WTC11 (cell line): ENCODE results near the gene BCL2L12. TPM values are rescaled to one million over a fixed set of nuclear protein-coding genes. Genes with fewer than 3 reads are reported as not detected.
A peak's percentile ranks its signal among the peaks of the same experiment; 100 is the strongest.

ENCODE experiments used
- ATAC-seq: fragments of 200-7000 bp; cut with Tn5 transposase; 2 replicates; pipeline ENCODE4 v1.10.0; 2021; ENCODE audit warnings: mild to moderate bottlenecking, moderate library complexity
- CTCF ChIA-PET: fragments of 300-600 bp; sonication (Branson Sonifier 250); formaldehyde crosslinking; loops from one replicate; lab custom pipeline; 2021; ENCODE audit warnings: antibody characterized with exemption; lab: Charles Lee
- POLR2A ChIA-PET: fragments of 350-600 bp; sonication (Branson Sonifier 250); formaldehyde crosslinking; loops from one replicate; lab custom pipeline; 2021; ENCODE audit warnings: antibody characterized with exemption; lab: Charles Lee
- DNase-seq: peaks from one replicate; pipeline ENCODE4 v3.0.0; 2021; ENCODE audit warnings: low spot score
- H3K27ac Mint-ChIP-seq: 2 replicates; pipeline ENCODE4 v1.8.0; 2021; ENCODE audit warnings: mixed read lengths
- H3K27me3 Mint-ChIP-seq: 2 replicates; pipeline ENCODE4 v1.8.0; 2021; ENCODE audit warnings: low read depth, mild to moderate bottlenecking, moderate library complexity, mixed read lengths
- H3K36me3 Mint-ChIP-seq: 2 replicates; pipeline ENCODE4 v1.8.0; 2021; ENCODE audit warnings: mixed read lengths
- H3K4me1 Mint-ChIP-seq: 2 replicates; pipeline ENCODE4 v1.8.0; 2022; ENCODE audit warnings: mixed read lengths
- H3K4me3 Mint-ChIP-seq: 2 replicates; pipeline ENCODE4 v1.8.0; 2021; ENCODE audit warnings: mild to moderate bottlenecking, moderate library complexity, mixed read lengths
- H3K9me3 Mint-ChIP-seq: 2 replicates; pipeline ENCODE4 v1.8.0; 2021; ENCODE audit warnings: mixed read lengths
- AR ChIP-seq: fragments of 250-450 bp; sonication (Bioruptor Pico); IDR thresholded peaks from 2 replicates; pipeline ENCODE4 v1.9.0; 2021; ENCODE audit warnings: mild to moderate bottlenecking
- E2F1 ChIP-seq: sonication (generic); formaldehyde crosslinking; IDR thresholded peaks from 2 replicates; pipeline ENCODE4 v1.8.0; 2022; ENCODE audit warnings: mild to moderate bottlenecking, missing genetic modification reagents
- ESRRA ChIP-seq: sonication (generic); formaldehyde crosslinking; IDR thresholded peaks from 2 replicates; pipeline ENCODE4 v1.8.1; 2022; ENCODE audit warnings: mild to moderate bottlenecking, missing genetic modification reagents, borderline replicate concordance
- FOXK1 ChIP-seq: sonication (generic); formaldehyde crosslinking; IDR thresholded peaks from 2 replicates; pipeline ENCODE4 v1.8.0; 2022; ENCODE audit warnings: mild to moderate bottlenecking, moderate library complexity, missing genetic modification reagents
- IRF2 ChIP-seq: sonication (generic); formaldehyde crosslinking; IDR thresholded peaks from 2 replicates; pipeline ENCODE4 v1.8.0; 2022; ENCODE audit warnings: low read depth, missing genetic modification reagents, borderline replicate concordance
- JAZF1 ChIP-seq: fragments of 250-450 bp; sonication (Bioruptor Pico); IDR thresholded peaks from 2 replicates; pipeline ENCODE4 v1.9.0; 2021; ENCODE audit warnings: moderate library complexity, mild to moderate bottlenecking, inconsistent platforms
- MAX ChIP-seq: sonication (generic); formaldehyde crosslinking; IDR thresholded peaks from 2 replicates; pipeline ENCODE4 v1.8.0; 2022; ENCODE audit warnings: mild to moderate bottlenecking, missing genetic modification reagents
- MXD4 ChIP-seq: fragments of 250-450 bp; sonication (Bioruptor Pico); IDR thresholded peaks from 2 replicates; pipeline ENCODE4 v1.8.0; 2021; ENCODE audit warnings: mild to moderate bottlenecking, moderate library complexity, borderline replicate concordance
- PRDM15 ChIP-seq: sonication (generic); formaldehyde crosslinking; IDR thresholded peaks from 2 replicates; pipeline ENCODE4 v1.8.0; 2022; ENCODE audit warnings: missing genetic modification reagents
- PRRX2 ChIP-seq: fragments of 250-450 bp; sonication (Bioruptor Pico); IDR thresholded peaks from 2 replicates; pipeline ENCODE4 v1.8.0; 2021; ENCODE audit warnings: mild to moderate bottlenecking
- STAT6 ChIP-seq: sonication (generic); formaldehyde crosslinking; conservative IDR thresholded peaks from 2 replicates; pipeline ENCODE4 v1.8.1; 2023; ENCODE audit warnings: mild to moderate bottlenecking, low read depth, missing genetic modification reagents, moderate library complexity
- ZBTB21 ChIP-seq: sonication (generic); formaldehyde crosslinking; IDR thresholded peaks from 2 replicates; pipeline ENCODE4 v1.8.1; 2023; ENCODE audit warnings: mild to moderate bottlenecking, missing genetic modification reagents, borderline replicate concordance
- ZBTB43 ChIP-seq: sonication (generic); formaldehyde crosslinking; IDR thresholded peaks from 2 replicates; pipeline ENCODE4 v1.8.1; 2023; ENCODE audit warnings: mild to moderate bottlenecking, missing genetic modification reagents
- ZNF263 ChIP-seq: sonication (generic); formaldehyde crosslinking; IDR thresholded peaks from 2 replicates; pipeline ENCODE4 v1.8.1; 2022; ENCODE audit warnings: low read depth, mild to moderate bottlenecking, moderate library complexity, missing genetic modification reagents
- ZNF416 ChIP-seq: fragments of 250-450 bp; sonication (Bioruptor Pico); IDR thresholded peaks from 2 replicates; pipeline ENCODE4 v1.9.0; 2021; ENCODE audit warnings: mild to moderate bottlenecking, inconsistent platforms
- total RNA-seq: library from RNA; stranded (reverse); gene quantifications from 3 replicates; pipeline ENCODE4 v1.2.3, GENCODE V29; 2021
- TF ChIP-seq, protein P1 (sequence below): fragments of 250-450 bp; sonication (Bioruptor Pico); IDR thresholded peaks from 2 replicates; pipeline ENCODE4 v1.9.0; 2021; ENCODE audit warnings: moderate library complexity, mild to moderate bottlenecking, inconsistent platforms, borderline replicate concordance

Gene BCL2L12
- total RNA-seq, 1 experiment from 2014 or later, result 146 TPM

DNA sequence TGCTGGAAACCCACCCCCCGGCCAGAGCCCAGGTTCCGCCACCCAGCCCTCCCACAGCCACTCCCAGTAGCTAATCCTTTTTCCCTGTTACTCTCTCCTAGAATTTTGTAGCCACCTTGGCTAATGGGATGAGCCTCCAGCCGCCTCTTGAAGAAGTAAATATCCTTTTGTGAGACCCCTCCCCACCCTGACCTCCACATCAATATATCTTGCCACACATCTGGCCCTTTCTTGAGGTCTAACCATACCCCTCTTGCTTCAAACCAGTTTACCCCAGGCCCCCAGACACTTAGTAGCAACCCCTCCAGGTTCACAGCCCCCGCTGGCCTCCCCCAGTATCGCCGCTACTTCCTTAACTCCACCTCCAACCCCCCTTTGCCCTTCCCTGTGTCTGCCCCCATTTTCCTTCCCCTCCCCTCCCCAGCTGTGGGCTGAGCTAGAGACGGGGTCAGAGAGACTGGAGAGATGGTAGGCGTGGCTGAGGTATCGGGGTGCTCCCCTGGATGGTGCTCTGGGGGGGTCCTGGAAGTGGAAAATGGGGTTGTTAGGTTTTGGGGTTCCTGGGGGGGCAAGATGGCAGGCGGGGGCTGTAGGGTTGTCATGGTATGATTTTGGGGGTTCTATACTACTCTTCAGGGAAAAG is 14.2 kb downstream of the BCL2L12 start:
- no peaks in the 10 kb centered on the region for H3K27me3 Mint-ChIP-seq
- H3K27ac Mint-ChIP-seq, result peak overlapping the region; percentile 92
- ChIA-PET CTCF (interaction anchor here (0.6 to 10.7 kb wide), 9 partner anchors 9 to 414 kb away, joined by 3 to 108 read pairs (median 7); partner anchors contain the start of genes ADM5, BCL2L12, CPT1C and IRF3), POLR2A (interaction anchor here (2.0 kb wide), 1 partner anchor 11 kb away, joined by 6 read pairs; the partner anchor contains the start of gene CPT1C)
- peaks cover 30% of the 10 kb centered on the region for H3K4me1 Mint-ChIP-seq
- no peaks in the 10 kb centered on the region for H3K9me3 Mint-ChIP-seq
- DNase-seq (no peak), ATAC-seq (no peak)
- H3K36me3 Mint-ChIP-seq, result peaks cover 33% of the 10 kb centered on the region
- TF ChIP-seq ZNF416 (CRISPR knock-in tag), result no peak
- no peak for TF ChIP-seq MAX
- TF ChIP-seq ZBTB43 (CRISPR knock-in tag), result no peak
- no peak for TF ChIP-seq PRDM15 (CRISPR knock-in tag)
- no peak for TF ChIP-seq ZBTB21 (CRISPR knock-in tag)
- TF ChIP-seq ZNF263, result no peak
- TF ChIP-seq JAZF1, result no peak
- no peak for TF ChIP-seq AR (CRISPR knock-in tag)
- TF ChIP-seq E2F1 (CRISPR knock-in tag), result no peak
- no peak for TF ChIP-seq ESRRA (CRISPR knock-in tag)
- no peak for TF ChIP-seq PRRX2 (CRISPR knock-in tag)
- TF ChIP-seq, protein P1, sequence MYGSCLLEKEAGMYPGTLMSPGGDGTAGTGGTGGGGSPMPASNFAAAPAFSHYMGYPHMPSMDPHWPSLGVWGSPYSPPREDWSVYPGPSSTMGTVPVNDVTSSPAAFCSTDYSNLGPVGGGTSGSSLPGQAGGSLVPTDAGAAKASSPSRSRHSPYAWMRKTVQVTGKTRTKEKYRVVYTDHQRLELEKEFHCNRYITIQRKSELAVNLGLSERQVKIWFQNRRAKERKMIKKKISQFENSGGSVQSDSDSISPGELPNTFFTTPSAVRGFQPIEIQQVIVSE (CRISPR knock-in tag), result no peak
- TF ChIP-seq MXD4 (CRISPR knock-in tag), result no peak
- TF ChIP-seq FOXK1 (CRISPR knock-in tag), result no peak
- no peak for TF ChIP-seq IRF2 (CRISPR knock-in tag)
- TF ChIP-seq STAT6 (CRISPR knock-in tag), result no peak
- H3K4me3 Mint-ChIP-seq, result peak overlapping the region; percentile 46
